SK-N-SH (cell line): ENCODE results near the gene ANKS1B. TPM values are rescaled to one million over a fixed set of nuclear protein-coding genes. Genes with fewer than 3 reads are reported as not detected.

Experiments
- CTCF ChIA-PET: fragments of 300-600, 350-600 bp; formaldehyde crosslinking; extraction: SDS; loops from one replicate; lab custom pipeline; 2021; lab: Yijun Ruan, JAX
- POLR2A ChIA-PET: fragments of 350-600 bp; sonication (Branson Sonifier 250); formaldehyde crosslinking; extraction: SDS; loops from one replicate; lab custom pipeline; 2020; ENCODE audit warnings: antibody characterized with exemption, inconsistent platforms; lab: Yijun Ruan, JAX
- DNase-seq: peaks from one replicate; pipeline ENCODE4 v3.0.0; 2012
- H2AFZ ChIP-seq: fragments of 200-600 bp; sonication (generic); 2 replicates; pipeline ENCODE4 v1.8.1; 2016; ENCODE audit warnings: antibody characterized with exemption, mild to moderate bottlenecking, low read depth
- H3F3A ChIP-seq: fragments of 200-600 bp; sonication (generic); replicated peaks from 2 replicates; pipeline ENCODE3; 2016; ENCODE audit warnings: antibody characterized with exemption, mild to moderate bottlenecking; ENCODE audit not compliant: insufficient read depth
- H3K27ac ChIP-seq, 2 experiments: fragments of 200-500 bp in 1 of 2; fragments of 200-600 bp in 1 of 2; sonication (Bioruptor generic) in 1 of 2; sonication (generic), shearing (Covaris generic) in 1 of 2; 2 replicates each; pipeline versions ENCODE4 v1.5.1 to v1.6.1; 2014 to 2016; ENCODE audit warnings: low read depth in 2 of 2, inconsistent platforms in 1 of 2, low read length in 1 of 2, mild to moderate bottlenecking in 1 of 2, mixed read lengths in 1 of 2
- H3K27me3 ChIP-seq: fragments of 200-600 bp; sonication (generic), shearing (Covaris generic); 2 replicates; pipeline ENCODE4 v1.6.1; 2016; ENCODE audit warnings: mixed run types; ENCODE audit not compliant: insufficient read depth
- H3K36me3 ChIP-seq, 2 experiments: fragments of 200-500 bp in 1 of 2; fragments of 200-600 bp in 1 of 2; sonication (Bioruptor generic) in 1 of 2; sonication (generic) in 1 of 2; replicated peaks in 1 of 2; 2 replicates each; pipeline versions ENCODE3 to v1.5.1; 2014 to 2016; ENCODE audit warnings: low read length in 1 of 2, mild to moderate bottlenecking in 1 of 2; ENCODE audit not compliant: insufficient read depth in 2 of 2, control insufficient read depth in 1 of 2
- H3K4me1 ChIP-seq, 2 experiments: fragments of 200-500 bp in 1 of 2; fragments of 200-600 bp in 1 of 2; sonication (Bioruptor generic) in 1 of 2; sonication (generic), shearing (Covaris generic) in 1 of 2; 2 replicates each; pipeline versions ENCODE4 v1.5.1 to v1.6.1; 2014 to 2016; ENCODE audit warnings: low read depth in 1 of 2, low read length in 1 of 2, mixed run types in 1 of 2; ENCODE audit not compliant: insufficient read depth in 2 of 2, control insufficient read depth in 1 of 2
- H3K4me2 ChIP-seq: fragments of 200-600 bp; sonication (generic), shearing (Covaris generic); 2 replicates; pipeline ENCODE4 v1.6.1; 2017; ENCODE audit warnings: mixed run types
- H3K4me3 ChIP-seq, 2 experiments: fragments of 200-500 bp in 1 of 2; fragments of 200-600 bp in 1 of 2; sonication (Bioruptor generic) in 1 of 2; sonication (generic), shearing (Covaris generic) in 1 of 2; 2 replicates each; pipeline versions ENCODE4 v1.5.1 to v1.8.1; 2014 to 2016; ENCODE audit warnings: low read depth in 2 of 2, inconsistent platforms in 1 of 2, low read length in 1 of 2, mild to moderate bottlenecking in 1 of 2, mixed read lengths in 1 of 2, moderate library complexity in 1 of 2
- H3K79me2 ChIP-seq: fragments of 200-600 bp; sonication (generic); 2 replicates; pipeline ENCODE4 v1.8.1; 2017; ENCODE audit warnings: mild to moderate bottlenecking; ENCODE audit not compliant: insufficient read depth
- H3K9ac ChIP-seq: fragments of 200-600 bp; sonication (generic); 2 replicates; pipeline ENCODE4 v1.6.1; 2017; ENCODE audit warnings: mixed run types
- H3K9me2 ChIP-seq: fragments of 200-600 bp; sonication (generic); 2 replicates; pipeline ENCODE4 v1.6.1; 2017; ENCODE audit warnings: mixed run types
- H3K9me3 ChIP-seq: fragments of 200-600 bp; sonication (generic); 2 replicates; pipeline ENCODE4 v1.6.1; 2017; ENCODE audit warnings: mixed run types, mild to moderate bottlenecking, moderate library complexity
- H4K20me1 ChIP-seq: fragments of 200-600 bp; sonication (generic); 2 replicates; pipeline ENCODE4 v1.6.1; 2017; ENCODE audit warnings: mild to moderate bottlenecking, mixed run types; ENCODE audit not compliant: insufficient read depth
- CHD2 ChIP-seq: fragments of 150-350 bp; IDR thresholded peaks from 2 replicates; pipeline ENCODE4 v1.6.1; 2018; ENCODE audit warnings: low read length; ENCODE audit not compliant: partially characterized antibody
- ELF1 ChIP-seq: IDR thresholded peaks from 2 replicates; pipeline ENCODE4 v1.4.0; 2012
- EP300 ChIP-seq, 2 experiments: IDR thresholded peaks; 2 replicates each; pipeline versions ENCODE4 v1.4.0 to v1.6.1; 2012; ENCODE audit warnings: borderline replicate concordance in 1 of 2, low read depth in 1 of 2, low read length in 1 of 2
- EZH2phosphoT487 ChIP-seq: fragments of 200-600 bp; sonication (generic); IDR thresholded peaks from 2 replicates; pipeline ENCODE4 v1.6.1; 2017; ENCODE audit warnings: low read depth, mixed run types, mild to moderate bottlenecking, antibody characterized with exemption, moderate library complexity, borderline replicate concordance
- FOXJ3 ChIP-seq: sonication (generic); formaldehyde crosslinking; IDR thresholded peaks from 2 replicates; pipeline ENCODE4 v1.5.1; 2020; ENCODE audit warnings: mild to moderate bottlenecking, missing genetic modification reagents
- FOXM1 ChIP-seq: IDR thresholded peaks from 2 replicates; pipeline ENCODE4 v1.4.0; 2012; ENCODE audit warnings: low read depth, mild to moderate bottlenecking
- MEF2A ChIP-seq: IDR thresholded peaks from 2 replicates; pipeline ENCODE4 v1.4.0; 2012; ENCODE audit warnings: low read depth, borderline replicate concordance
- MXI1 ChIP-seq: IDR thresholded peaks from 2 replicates; pipeline ENCODE4 v1.6.1; 2012; ENCODE audit warnings: mild to moderate bottlenecking, low read depth, low read length, improper control_type of control experiment
- RAD21 ChIP-seq: IDR thresholded peaks from 2 replicates; pipeline ENCODE4 v1.6.1; 2012; ENCODE audit warnings: mild to moderate bottlenecking, low read length
- RFX5 ChIP-seq: IDR thresholded peaks from 2 replicates; pipeline ENCODE4 v1.6.1; 2012; ENCODE audit warnings: mild to moderate bottlenecking, improper control_type of control experiment, low read length
- RXRA ChIP-seq: IDR thresholded peaks from 2 replicates; pipeline ENCODE4 v1.4.0; 2012; ENCODE audit warnings: low read depth, mild to moderate bottlenecking, borderline replicate concordance
- SMC3 ChIP-seq: IDR thresholded peaks from 2 replicates; pipeline ENCODE4 v1.6.1; 2012; ENCODE audit warnings: low read depth, low read length, improper control_type of control experiment
- TCF12 ChIP-seq: IDR thresholded peaks from 2 replicates; pipeline ENCODE4 v1.4.0; 2012
- TEAD4 ChIP-seq: IDR thresholded peaks from 2 replicates; pipeline ENCODE4 v1.4.0; 2012; ENCODE audit warnings: mild to moderate bottlenecking, borderline replicate concordance; ENCODE audit not compliant: insufficient read depth
- YY1 ChIP-seq: IDR thresholded peaks from 2 replicates; pipeline ENCODE4 v1.4.0; 2012; ENCODE audit warnings: low read depth, mild to moderate bottlenecking
- WGBS: methylation state at CpG from one replicate; pipeline ENCODE4 v1.1.6; 2017; ENCODE audit warnings: low lambda C conversion rate; 5-methylcytosine and 5-hydroxymethylcytosine counted together
- polyA plus RNA-seq, 3 experiments: library from polyadenylated mRNA; depleted of rRNA; stranded (reverse); fragments of >200 nt; gene quantifications; 2 replicates each; pipeline ENCODE4 v1.2.3, GENCODE V29; 2012
- TF ChIP-seq, protein P1 (sequence below): fragments of 150-350 bp; IDR thresholded peaks from 2 replicates; pipeline ENCODE4 v1.6.1; 2016; ENCODE audit warnings: mild to moderate bottlenecking, low read depth, low read length
- TF ChIP-seq, protein P2 (sequence below): IDR thresholded peaks from 2 replicates; pipeline ENCODE4; 2012
- TF ChIP-seq, protein P3 (sequence below): fragments of 200-600 bp; sonication (generic); IDR thresholded peaks from 2 replicates; pipeline ENCODE4 v1.6.1; 2017; ENCODE audit warnings: antibody characterized with exemption, mild to moderate bottlenecking, moderate library complexity
- TF ChIP-seq, protein P4 (sequence below): fragments of 150-350 bp; IDR thresholded peaks from 2 replicates; pipeline ENCODE4 v1.6.1; 2017; ENCODE audit warnings: antibody characterized with exemption, low read length, low read depth, borderline replicate concordance
- TF ChIP-seq, protein P5 (sequence below): IDR thresholded peaks from 2 replicates; pipeline ENCODE4 v1.6.1; 2012; ENCODE audit warnings: mild to moderate bottlenecking, low read depth, low read length, moderate library complexity

ANKS1B gene
- polyA plus RNA-seq, 1 of the 3 experiments (the other 2 are of a cell fraction): 1.8 TPM

DNA sequence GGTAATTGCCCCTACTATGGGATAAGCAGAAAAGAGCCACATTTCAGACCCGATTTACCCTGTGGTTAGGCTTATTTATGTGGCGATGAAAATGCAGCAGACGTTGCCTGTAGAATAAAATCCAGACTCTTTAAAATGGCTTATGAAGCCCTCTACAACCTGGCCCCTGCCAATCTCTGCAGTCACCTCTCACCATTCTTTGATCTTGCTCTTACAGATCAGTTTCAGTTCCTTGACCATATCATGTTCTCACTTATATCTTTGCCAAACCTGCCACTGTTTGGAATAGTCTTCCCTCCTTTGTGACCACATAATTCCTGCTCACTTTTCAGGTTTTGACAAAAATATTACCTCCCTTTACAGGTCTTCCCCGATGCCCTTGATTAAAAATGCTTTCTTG, 601.5 kb downstream of the ANKS1B start:
- TF ChIP-seq FOXJ3 (CRISPR knock-in tag) (no peak), FOXM1 (no peak)
- Histone ChIP-seq H3K9me3 (no peaks in the 10 kb centered on the region), H3K9me2 (no peaks in the 10 kb centered on the region), H3F3A (no peaks in the 10 kb centered on the region), H3K27ac (no peak overlapping the region), H3K4me1 (no peaks in the 10 kb centered on the region; a peak in 2 of 4 replicates), H3K4me3 (no peak overlapping the region), H3K9ac (no peak overlapping the region), H2AFZ (no peak overlapping the region), H3K36me3 (no peaks in the 10 kb centered on the region), H3K4me2 (no peak overlapping the region), H3K27me3 (no peaks in the 10 kb centered on the region), H3K79me2 (no peaks in the 10 kb centered on the region), H4K20me1 (no peaks in the 10 kb centered on the region)
- POLR2A ChIA-PET: no interaction called here
- CTCF ChIA-PET: no interaction called here
- DNase-seq: no peak
- 59% methylated on average over 4 of the region's 4 CpGs for WGBS

DNA sequence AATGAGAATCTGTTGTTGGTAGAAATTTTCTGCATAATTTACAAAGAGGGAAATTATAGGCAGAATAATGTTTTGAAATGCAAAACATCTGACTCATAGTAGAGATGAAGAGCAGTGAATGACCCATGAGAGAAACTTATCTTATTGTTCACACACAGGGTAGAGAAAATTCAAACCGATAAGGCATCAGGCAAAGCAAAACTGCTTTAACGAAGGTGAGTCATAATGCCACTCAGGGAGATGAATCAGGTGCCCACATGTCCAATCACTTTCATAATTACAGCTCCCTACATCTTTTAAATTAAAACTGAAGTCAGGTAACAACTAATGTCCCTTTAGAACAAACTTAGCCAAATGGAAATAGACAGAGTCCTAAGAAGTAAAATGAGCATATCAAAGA, 602.7 kb downstream of the ANKS1B start:
- TF ChIP-seq FOXJ3 (CRISPR knock-in tag) (no peak), TCF12 (no peak), CHD2 (no peak), EZH2phosphoT487 (no peak), FOXM1 (no peak), MXI1 (no peak), RFX5 (no peak), RAD21 (no peak), MEF2A (no peak), TEAD4 (no peak), SMC3 (no peak), EP300 (IDR thresholded peaks at IDR 0.05; ENCODE audit: borderline replicate concordance in 1 of 2, low read depth in 1 of 2, low read length in 1 of 2) (no peak), ELF1 (no peak), YY1 (no peak), RXRA (no peak)
- TF ChIP-seq, protein P1, sequence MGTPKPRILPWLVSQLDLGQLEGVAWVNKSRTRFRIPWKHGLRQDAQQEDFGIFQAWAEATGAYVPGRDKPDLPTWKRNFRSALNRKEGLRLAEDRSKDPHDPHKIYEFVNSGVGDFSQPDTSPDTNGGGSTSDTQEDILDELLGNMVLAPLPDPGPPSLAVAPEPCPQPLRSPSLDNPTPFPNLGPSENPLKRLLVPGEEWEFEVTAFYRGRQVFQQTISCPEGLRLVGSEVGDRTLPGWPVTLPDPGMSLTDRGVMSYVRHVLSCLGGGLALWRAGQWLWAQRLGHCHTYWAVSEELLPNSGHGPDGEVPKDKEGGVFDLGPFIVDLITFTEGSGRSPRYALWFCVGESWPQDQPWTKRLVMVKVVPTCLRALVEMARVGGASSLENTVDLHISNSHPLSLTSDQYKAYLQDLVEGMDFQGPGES: no peak
- TF ChIP-seq, protein P2, sequence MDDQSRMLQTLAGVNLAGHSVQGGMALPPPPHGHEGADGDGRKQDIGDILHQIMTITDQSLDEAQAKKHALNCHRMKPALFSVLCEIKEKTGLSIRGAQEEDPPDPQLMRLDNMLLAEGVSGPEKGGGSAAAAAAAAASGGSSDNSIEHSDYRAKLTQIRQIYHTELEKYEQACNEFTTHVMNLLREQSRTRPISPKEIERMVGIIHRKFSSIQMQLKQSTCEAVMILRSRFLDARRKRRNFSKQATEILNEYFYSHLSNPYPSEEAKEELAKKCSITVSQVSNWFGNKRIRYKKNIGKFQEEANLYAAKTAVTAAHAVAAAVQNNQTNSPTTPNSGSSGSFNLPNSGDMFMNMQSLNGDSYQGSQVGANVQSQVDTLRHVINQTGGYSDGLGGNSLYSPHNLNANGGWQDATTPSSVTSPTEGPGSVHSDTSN: no peak
- TF ChIP-seq, protein P3, sequence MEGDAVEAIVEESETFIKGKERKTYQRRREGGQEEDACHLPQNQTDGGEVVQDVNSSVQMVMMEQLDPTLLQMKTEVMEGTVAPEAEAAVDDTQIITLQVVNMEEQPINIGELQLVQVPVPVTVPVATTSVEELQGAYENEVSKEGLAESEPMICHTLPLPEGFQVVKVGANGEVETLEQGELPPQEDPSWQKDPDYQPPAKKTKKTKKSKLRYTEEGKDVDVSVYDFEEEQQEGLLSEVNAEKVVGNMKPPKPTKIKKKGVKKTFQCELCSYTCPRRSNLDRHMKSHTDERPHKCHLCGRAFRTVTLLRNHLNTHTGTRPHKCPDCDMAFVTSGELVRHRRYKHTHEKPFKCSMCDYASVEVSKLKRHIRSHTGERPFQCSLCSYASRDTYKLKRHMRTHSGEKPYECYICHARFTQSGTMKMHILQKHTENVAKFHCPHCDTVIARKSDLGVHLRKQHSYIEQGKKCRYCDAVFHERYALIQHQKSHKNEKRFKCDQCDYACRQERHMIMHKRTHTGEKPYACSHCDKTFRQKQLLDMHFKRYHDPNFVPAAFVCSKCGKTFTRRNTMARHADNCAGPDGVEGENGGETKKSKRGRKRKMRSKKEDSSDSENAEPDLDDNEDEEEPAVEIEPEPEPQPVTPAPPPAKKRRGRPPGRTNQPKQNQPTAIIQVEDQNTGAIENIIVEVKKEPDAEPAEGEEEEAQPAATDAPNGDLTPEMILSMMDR: no peak
- TF ChIP-seq, protein P4, sequence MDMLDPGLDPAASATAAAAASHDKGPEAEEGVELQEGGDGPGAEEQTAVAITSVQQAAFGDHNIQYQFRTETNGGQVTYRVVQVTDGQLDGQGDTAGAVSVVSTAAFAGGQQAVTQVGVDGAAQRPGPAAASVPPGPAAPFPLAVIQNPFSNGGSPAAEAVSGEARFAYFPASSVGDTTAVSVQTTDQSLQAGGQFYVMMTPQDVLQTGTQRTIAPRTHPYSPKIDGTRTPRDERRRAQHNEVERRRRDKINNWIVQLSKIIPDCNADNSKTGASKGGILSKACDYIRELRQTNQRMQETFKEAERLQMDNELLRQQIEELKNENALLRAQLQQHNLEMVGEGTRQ: no peak
- TF ChIP-seq, protein P5, sequence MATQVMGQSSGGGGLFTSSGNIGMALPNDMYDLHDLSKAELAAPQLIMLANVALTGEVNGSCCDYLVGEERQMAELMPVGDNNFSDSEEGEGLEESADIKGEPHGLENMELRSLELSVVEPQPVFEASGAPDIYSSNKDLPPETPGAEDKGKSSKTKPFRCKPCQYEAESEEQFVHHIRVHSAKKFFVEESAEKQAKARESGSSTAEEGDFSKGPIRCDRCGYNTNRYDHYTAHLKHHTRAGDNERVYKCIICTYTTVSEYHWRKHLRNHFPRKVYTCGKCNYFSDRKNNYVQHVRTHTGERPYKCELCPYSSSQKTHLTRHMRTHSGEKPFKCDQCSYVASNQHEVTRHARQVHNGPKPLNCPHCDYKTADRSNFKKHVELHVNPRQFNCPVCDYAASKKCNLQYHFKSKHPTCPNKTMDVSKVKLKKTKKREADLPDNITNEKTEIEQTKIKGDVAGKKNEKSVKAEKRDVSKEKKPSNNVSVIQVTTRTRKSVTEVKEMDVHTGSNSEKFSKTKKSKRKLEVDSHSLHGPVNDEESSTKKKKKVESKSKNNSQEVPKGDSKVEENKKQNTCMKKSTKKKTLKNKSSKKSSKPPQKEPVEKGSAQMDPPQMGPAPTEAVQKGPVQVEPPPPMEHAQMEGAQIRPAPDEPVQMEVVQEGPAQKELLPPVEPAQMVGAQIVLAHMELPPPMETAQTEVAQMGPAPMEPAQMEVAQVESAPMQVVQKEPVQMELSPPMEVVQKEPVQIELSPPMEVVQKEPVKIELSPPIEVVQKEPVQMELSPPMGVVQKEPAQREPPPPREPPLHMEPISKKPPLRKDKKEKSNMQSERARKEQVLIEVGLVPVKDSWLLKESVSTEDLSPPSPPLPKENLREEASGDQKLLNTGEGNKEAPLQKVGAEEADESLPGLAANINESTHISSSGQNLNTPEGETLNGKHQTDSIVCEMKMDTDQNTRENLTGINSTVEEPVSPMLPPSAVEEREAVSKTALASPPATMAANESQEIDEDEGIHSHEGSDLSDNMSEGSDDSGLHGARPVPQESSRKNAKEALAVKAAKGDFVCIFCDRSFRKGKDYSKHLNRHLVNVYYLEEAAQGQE: no peak
- Histone ChIP-seq H3K27me3 (no peaks in the 10 kb centered on the region), H4K20me1 (no peaks in the 10 kb centered on the region), H3K9ac (no peak overlapping the region), H3F3A (no peaks in the 10 kb centered on the region), H3K79me2 (no peaks in the 10 kb centered on the region), H3K4me3 (no peak overlapping the region), H3K27ac (no peak overlapping the region), H3K36me3 (no peaks in the 10 kb centered on the region), H3K9me2 (no peaks in the 10 kb centered on the region), H3K4me2 (no peak overlapping the region), H2AFZ (no peak overlapping the region), H3K9me3 (no peaks in the 10 kb centered on the region), H3K4me1 (no peaks in the 10 kb centered on the region; a peak in 1 of 4 replicates)
- WGBS: 46% methylated on average over 2 of the region's 2 CpGs
- POLR2A ChIA-PET: no interaction called here
- DNase-seq: no peak
- CTCF ChIA-PET: no interaction called here
